Spleen (tissue), 7 donors: ENCODE data around the gene GKN2.

ENCODE experiments used
- POLR2A ChIP-seq, 3 donors: fragments of 450-650 bp; IDR thresholded peaks; one replicate each; pipeline ENCODE4 v1.5.1; 2017; ENCODE audit warnings: antibody characterized with exemption in 3 of 3, mild to moderate bottlenecking in 1 of 3
- POLR2AphosphoS5 ChIP-seq, 3 donors: sonication (generic); formaldehyde crosslinking; IDR thresholded peaks; one replicate each; pipeline ENCODE4 v1.5.1; 2017; ENCODE audit warnings: antibody characterized with exemption in 3 of 3
- TF ChIP-seq, protein P1 (sequence below), 11 experiments: fragments of 200-600 bp in 7 of 11; fragments of 450-650 bp in 4 of 11; sonication (generic) in 4 of 11; IDR thresholded peaks in 8 of 11; conservative IDR thresholded peaks in 3 of 11; 1 replicate in 7 of 11; 2 replicates in 4 of 11; pipeline versions ENCODE4 v1.4.0 to v1.8.0; 2016 to 2021; ENCODE audit warnings: antibody characterized with exemption in 11 of 11, inconsistent platforms in 4 of 11, mild to moderate bottlenecking in 1 of 11
- donor health status: DM: no; HTN: no; CAD: no; lungs with moderate emphysema.
- donor health status: DM: no; HTN: no; CAD: no.
- donor health status: DM: no; HTN: no; CAD: no.

DNA sequence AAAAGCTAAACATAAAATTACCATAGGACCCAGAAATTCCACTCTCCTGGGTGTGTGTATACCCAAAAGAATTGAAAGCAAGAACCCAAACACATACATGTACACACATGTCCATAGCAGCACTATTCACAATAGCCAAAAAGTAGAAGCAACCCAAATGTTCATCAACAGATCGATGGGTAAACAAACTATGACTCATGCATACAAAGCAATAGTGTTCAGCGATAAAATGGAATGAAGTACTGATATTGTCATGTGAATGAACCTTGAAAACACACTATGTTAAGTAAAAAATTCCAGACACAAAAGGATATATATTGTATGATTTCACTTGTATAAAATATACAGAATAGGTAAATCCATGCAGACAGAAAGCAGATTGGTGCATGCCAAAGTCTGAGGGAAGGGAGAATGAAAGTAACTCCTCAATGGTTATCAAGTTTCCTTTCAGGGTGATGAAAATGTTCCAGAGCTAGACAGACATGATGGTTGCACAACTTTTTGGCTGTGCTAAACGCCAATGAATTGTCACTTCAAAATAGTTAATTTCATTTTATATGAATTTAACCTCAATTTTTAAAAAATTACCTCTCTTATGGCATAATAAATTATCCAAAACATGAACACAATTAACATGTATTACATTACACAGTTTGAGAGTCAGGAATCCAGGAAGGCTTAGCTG lies 35.5 kb downstream of the GKN2 start:
- TF ChIP-seq, protein P1, sequence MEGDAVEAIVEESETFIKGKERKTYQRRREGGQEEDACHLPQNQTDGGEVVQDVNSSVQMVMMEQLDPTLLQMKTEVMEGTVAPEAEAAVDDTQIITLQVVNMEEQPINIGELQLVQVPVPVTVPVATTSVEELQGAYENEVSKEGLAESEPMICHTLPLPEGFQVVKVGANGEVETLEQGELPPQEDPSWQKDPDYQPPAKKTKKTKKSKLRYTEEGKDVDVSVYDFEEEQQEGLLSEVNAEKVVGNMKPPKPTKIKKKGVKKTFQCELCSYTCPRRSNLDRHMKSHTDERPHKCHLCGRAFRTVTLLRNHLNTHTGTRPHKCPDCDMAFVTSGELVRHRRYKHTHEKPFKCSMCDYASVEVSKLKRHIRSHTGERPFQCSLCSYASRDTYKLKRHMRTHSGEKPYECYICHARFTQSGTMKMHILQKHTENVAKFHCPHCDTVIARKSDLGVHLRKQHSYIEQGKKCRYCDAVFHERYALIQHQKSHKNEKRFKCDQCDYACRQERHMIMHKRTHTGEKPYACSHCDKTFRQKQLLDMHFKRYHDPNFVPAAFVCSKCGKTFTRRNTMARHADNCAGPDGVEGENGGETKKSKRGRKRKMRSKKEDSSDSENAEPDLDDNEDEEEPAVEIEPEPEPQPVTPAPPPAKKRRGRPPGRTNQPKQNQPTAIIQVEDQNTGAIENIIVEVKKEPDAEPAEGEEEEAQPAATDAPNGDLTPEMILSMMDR (IDR thresholded peaks at IDR 0.05 in 8 of 11, conservative IDR thresholded peaks at IDR 0.05 in 3 of 11) = no peak
- TF ChIP-seq POLR2A (IDR thresholded peaks at IDR 0.05) (no peak), POLR2AphosphoS5 (IDR thresholded peaks at IDR 0.05) (no peak)
